Breast epithelium (tissue), 4 donors: ENCODE data around the gene GRHL1. TPM values are rescaled to one million over a fixed set of nuclear protein-coding genes. Genes with fewer than 3 reads are reported as not detected.

ENCODE experiments used
- DNase-seq, 2 donors: peaks; one replicate each; pipeline ENCODE4 v3.0.0-alpha.2; 2019; ENCODE audit warnings: low spot score in 2 of 2
- H3K27ac ChIP-seq, 2 donors: fragments of 200-600 bp; sonication (generic) in 1 of 2; one replicate each; pipeline ENCODE4 v1.5.1; 2016 to 2019; ENCODE audit warnings: mild to moderate bottlenecking in 1 of 2
- H3K27me3 ChIP-seq, 2 donors: fragments of 200-600 bp; sonication (generic) in 1 of 2; one replicate each; pipeline versions ENCODE4 v1.5.1 to v1.6.0; 2017 to 2019; ENCODE audit warnings: control low read depth in 1 of 2, mild to moderate bottlenecking in 1 of 2
- H3K36me3 ChIP-seq: fragments of 200-600 bp; one replicate; pipeline ENCODE4 v1.5.1; 2019
- H3K4me1 ChIP-seq, 2 donors: fragments of 200-600 bp; sonication (generic); one replicate each; pipeline ENCODE4 v1.5.1; 2016 to 2019; ENCODE audit warnings: control low read depth in 1 of 2
- H3K4me3 ChIP-seq, 3 donors: fragments of 200-600 bp; sonication (generic); 1 replicate in 2 of 3; 2 replicates in 1 of 3; pipeline ENCODE4 v1.5.1; 2016 to 2019; ENCODE audit warnings: mild to moderate bottlenecking in 3 of 3, moderate library complexity in 2 of 3
- H3K9me3 ChIP-seq, 2 donors: fragments of 200-600 bp; sonication (generic) in 1 of 2; one replicate each; pipeline ENCODE4 v1.5.1; 2016 to 2019; ENCODE audit warnings: control low read depth in 1 of 2
- CTCF ChIP-seq, 3 donors: fragments of 450-650 bp; IDR thresholded peaks; one replicate each; pipeline ENCODE4 v1.5.1; 2016 to 2017; ENCODE audit warnings: antibody characterized with exemption in 3 of 3, mild to moderate bottlenecking in 3 of 3, moderate library complexity in 3 of 3
- POLR2A ChIP-seq: fragments of 450-650 bp; IDR thresholded peaks from one replicate; pipeline ENCODE4 v1.6.1; 2016; ENCODE audit warnings: antibody characterized with exemption, mild to moderate bottlenecking, moderate library complexity
- POLR2AphosphoS5 ChIP-seq, 3 donors: sonication (generic); formaldehyde crosslinking; IDR thresholded peaks; one replicate each; pipeline ENCODE4 v1.6.1; 2017; ENCODE audit warnings: antibody characterized with exemption in 3 of 3
- intact Hi-C: fragments of 100-400 bp; cut with DNase I; formaldehyde crosslinking; loops from one replicate; pipeline ENCODE4 v1.15.1; 2023; ENCODE audit warnings: low total_unique reads
- total RNA-seq, 3 donors: library from RNA; depleted of rRNA; stranded (reverse); fragments of >200 nt; gene quantifications; one replicate each; pipeline ENCODE4 v1.1.0, GENCODE V29; 2016

The GRHL1 gene
- total RNA-seq, 3 donors from 2014 or later, result 2.1 to 86.3 (median 40.0) TPM

GRCh38 chr2:9961013-9961412, 9.5 kb downstream of the GRHL1 start:
- no peak for DNase-seq
- H3K4me1 ChIP-seq, result no peaks in the 10 kb centered on the region
- H3K36me3 ChIP-seq, result peaks cover 5% of the 10 kb centered on the region

GRCh38 chr2:9964334-9964980, 13.0 kb downstream of the GRHL1 start:
- peaks cover 0 to 7% of the 10 kb centered on the region in 2 donors for H3K4me1 ChIP-seq
- H3K27ac ChIP-seq, result peak overlapping the region; percentile 54
- H3K27me3 ChIP-seq, result no peaks in the 10 kb centered on the region
- intact Hi-C loops, result no loop called here
- no peak for DNase-seq
- TF ChIP-seq POLR2AphosphoS5 (IDR thresholded peaks at IDR 0.05) (no peak), POLR2A (no peak), CTCF (IDR thresholded peaks at IDR 0.05) (no peak)
- H3K36me3 ChIP-seq, result peaks cover 5% of the 10 kb centered on the region
- H3K9me3 ChIP-seq, result no peaks in the 10 kb centered on the region
- no peak overlapping the region for H3K4me3 ChIP-seq

More at GRCh38 chr2:9961013-9961412, 9.5 kb downstream of the GRHL1 start:
- Histone ChIP-seq H3K27ac (no peak overlapping the region), H3K4me3 (no peak overlapping the region), H3K27me3 (no peaks in the 10 kb centered on the region), H3K9me3 (no peaks in the 10 kb centered on the region)
- TF ChIP-seq POLR2A (no peak), CTCF (IDR thresholded peaks at IDR 0.05) (no peak), POLR2AphosphoS5 (IDR thresholded peaks at IDR 0.05) (no peak)
- intact Hi-C loops, result no loop called here

- intact Hi-C loops, result no loop called here
- Histone ChIP-seq H3K4me1 (peaks cover 0 to 7% of the 10 kb centered on the region in 2 donors), H3K27ac (peak overlapping the region; percentile 56 to 58), H3K4me3 (no peak overlapping the region), H3K9me3 (no peaks in the 10 kb centered on the region), H3K27me3 (no peaks in the 10 kb centered on the region), H3K36me3 (peaks cover 5% of the 10 kb centered on the region)
- TF ChIP-seq CTCF (IDR thresholded peaks at IDR 0.05) (no peak), POLR2AphosphoS5 (IDR thresholded peaks at IDR 0.05) (no peak)
- DNase-seq, result no peak
Observed at GRCh38 chr2:9965119-9965822, 13.8 kb downstream of the GRHL1 start.

GRCh38 chr2:9966491-9967022, 15.1 kb downstream of the GRHL1 start:
- H3K27me3 ChIP-seq, result no peaks in the 10 kb centered on the region
- intact Hi-C loops, result no loop called here
- no peak for DNase-seq

More at GRCh38 chr2:9966491-9967022, 15.1 kb downstream of the GRHL1 start:
- Histone ChIP-seq H3K9me3 (no peaks in the 10 kb centered on the region), H3K36me3 (peaks cover 3% of the 10 kb centered on the region), H3K4me1 (peaks cover 0 to 7% of the 10 kb centered on the region in 2 donors), H3K27ac (peak overlapping the region; percentile 20 to 56), H3K4me3 (no peak overlapping the region)
- TF ChIP-seq POLR2AphosphoS5 (IDR thresholded peaks at IDR 0.05), result no peak
- no peak for TF ChIP-seq CTCF (IDR thresholded peaks at IDR 0.05)
- TF ChIP-seq POLR2A, result no peak
